HG02798 (cell line): Measurements from ENCODE around the gene MICOS13.
A peak's percentile ranks its signal among the peaks of the same experiment; 100 is the strongest.

Source experiments
- ATAC-seq: cut with Tn5 transposase; IDR thresholded peaks from one replicate; pipeline ENCODE4 v1.9.1; 2021; ENCODE audit warnings: mild to moderate bottlenecking; ENCODE audit not compliant: unreplicated experiment, poor library complexity

The MICOS13 gene, protein sequence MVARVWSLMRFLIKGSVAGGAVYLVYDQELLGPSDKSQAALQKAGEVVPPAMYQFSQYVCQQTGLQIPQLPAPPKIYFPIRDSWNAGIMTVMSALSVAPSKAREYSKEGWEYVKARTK

DNA sequence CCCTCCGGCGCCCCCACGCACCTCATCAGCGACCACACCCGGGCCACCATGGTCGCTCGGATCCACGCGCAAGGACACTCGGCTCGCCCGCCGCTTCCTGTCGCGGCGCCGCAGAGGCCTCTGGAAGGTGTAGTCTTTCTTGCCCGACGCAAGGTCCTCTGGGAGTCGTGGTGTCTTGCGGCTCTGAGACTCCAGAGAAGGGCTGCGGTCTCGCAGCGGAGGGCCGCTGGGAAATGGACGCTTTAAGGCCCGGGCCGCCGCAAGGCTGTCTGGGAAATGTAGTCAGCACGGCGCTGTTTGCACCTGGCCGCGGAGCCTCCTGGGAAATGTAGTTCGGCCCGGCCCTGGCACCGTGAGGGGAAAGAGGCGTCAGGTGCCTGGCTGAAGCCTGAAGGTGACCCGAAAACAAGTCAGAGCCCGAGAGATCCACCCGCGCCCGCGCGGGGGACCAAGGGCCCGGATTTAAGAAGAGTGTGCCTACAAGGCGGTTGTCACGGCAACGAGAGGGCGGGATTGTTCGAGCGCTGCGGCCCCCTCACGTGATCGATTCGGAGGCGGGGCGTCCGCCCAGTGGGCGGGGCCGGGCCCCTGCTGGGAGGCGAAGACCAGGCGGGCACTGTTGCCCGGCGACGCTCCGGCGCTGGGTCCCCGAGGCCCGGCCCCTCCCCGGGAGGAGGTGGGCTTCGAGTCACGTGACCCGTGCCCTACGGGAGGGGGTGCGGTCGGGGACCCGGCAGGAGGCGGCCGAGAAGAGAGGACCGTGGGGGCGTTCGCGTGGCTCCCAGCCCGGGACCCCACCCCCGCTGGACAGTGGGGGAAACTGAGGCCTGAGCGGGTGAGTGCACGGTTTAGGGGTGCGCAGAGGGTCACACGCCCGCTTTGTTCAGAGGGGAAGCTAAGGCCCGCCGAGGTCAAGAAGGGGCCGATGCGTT lies at the start of gene MICOS13, which contains the start of gene HSD11B1L:
TSS of gene MICOS13 (minus strand) at position 80 of the 932 bp plus-strand sequence. CDS start at position 50, 30 bp downstream.
TSS of gene HSD11B1L (plus strand) at position 591 of the 932 bp plus-strand sequence. CDS start 3,806 bp downstream, outside the sequence.
- peak; percentile 90 for ATAC-seq

DNA sequence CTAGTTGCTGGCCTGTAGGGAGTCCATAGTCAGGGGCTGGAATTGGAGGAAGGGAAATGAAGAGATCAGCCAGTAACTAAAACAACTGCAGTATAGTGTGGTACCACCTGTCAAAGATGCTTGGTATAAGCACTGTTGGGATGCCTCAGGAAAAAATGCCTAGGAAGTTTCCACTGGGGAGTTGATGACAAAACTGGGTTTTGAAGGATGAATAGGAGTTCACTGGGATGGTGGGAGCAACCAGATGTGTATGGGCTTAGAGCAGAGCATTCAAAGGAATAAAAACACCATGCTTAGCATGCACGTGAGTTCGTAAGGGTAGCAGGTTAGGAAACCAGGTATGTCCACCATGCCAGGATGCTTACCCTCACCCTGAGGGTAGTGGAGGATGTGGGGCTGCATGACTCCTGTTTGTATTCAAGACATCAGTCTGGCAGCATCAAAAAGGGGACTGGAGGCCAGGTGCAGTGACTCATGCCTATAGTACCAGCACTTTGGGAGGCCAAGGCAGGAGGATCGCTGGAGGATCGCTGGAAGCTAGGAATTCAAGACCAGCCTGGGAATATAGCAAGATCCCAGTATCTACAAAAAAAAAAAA lies 47.2 kb upstream of the MICOS13 start:
- no peak for ATAC-seq

DNA sequence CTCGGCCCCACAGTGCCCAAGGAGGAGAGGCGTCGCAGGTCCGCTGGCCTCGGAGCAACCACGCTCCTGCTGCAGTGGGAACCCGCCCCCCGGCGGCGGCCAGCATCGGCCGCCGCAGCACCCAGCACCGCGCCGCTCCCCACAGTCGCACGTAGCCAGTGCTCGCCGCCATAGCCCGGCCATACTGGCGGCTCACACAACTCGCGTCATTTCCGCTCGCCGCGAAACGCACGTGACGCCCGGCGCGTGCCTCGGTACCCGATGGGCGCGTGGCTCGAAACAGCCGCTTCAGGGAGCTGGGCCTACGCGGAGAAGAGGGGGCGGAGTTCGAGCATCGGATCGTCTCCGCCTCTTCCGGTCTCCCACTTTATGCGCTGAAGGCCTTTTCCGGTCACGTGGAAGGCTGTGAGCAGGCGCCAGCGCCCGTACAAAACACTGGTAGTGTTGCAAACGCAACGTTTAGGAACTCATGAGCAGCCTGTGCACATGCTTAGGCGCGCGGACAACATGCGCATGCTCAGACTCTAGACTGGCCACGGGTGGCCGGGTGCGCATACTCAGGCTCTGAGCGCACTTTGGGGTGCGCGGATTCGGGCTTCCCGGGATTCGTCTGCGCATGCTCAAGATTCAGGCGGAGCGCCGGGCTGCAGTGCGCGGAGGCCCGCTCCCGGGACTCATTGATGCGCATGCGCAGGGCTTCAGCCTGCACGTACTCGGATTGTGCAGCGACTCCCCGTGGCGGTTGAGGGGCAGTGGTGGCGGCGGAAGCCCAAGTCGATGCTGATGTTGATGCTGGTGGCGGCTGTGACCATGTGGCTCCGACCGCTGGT lies 39.9 kb upstream of the MICOS13 start, which contains the start of the genes CATSPERD and LONP1:
TSS of gene CATSPERD (plus strand) at position 677 of the 830 bp plus-strand sequence. CDS start at position 778, 101 bp downstream.
TSS of gene LONP1 (minus strand) at position 186 of the 830 bp plus-strand sequence. CDS start at position 172, 14 bp downstream.
- peak; percentile 91 for ATAC-seq

DNA sequence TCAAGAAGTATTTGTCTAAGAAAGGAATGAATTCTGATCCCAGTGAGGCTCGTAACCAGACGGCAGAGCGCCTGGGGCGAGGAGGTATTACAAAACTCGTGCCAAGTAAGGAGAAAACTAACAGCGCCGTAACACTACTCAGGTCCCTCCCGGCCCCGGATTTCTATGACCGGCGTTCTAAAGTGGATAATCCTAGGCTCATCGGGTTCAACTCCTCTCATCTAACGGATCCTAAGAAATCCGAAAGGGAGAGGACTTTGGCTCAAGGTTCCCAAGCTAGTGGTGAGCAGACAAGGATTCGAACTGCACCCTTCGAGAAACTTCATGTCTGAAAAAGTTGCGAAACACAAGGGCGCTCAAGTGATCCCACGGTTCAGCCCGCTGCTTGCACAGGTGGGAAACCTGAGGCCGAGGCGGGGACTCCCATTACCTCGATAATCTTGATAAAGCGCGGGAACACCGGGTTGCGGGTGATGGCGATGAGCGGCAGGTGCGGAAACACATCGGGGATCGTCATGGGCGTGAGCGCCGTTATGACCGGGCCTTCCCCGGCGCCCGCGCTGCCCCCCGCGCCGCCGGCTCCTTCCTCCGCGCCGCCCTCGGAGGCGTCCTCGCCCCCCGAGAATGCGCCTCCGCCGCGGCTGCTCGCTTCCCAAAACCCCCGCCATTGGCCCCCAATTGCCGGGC lies 39.1 kb upstream of the MICOS13 start:
- ATAC-seq, result no peak

DNA sequence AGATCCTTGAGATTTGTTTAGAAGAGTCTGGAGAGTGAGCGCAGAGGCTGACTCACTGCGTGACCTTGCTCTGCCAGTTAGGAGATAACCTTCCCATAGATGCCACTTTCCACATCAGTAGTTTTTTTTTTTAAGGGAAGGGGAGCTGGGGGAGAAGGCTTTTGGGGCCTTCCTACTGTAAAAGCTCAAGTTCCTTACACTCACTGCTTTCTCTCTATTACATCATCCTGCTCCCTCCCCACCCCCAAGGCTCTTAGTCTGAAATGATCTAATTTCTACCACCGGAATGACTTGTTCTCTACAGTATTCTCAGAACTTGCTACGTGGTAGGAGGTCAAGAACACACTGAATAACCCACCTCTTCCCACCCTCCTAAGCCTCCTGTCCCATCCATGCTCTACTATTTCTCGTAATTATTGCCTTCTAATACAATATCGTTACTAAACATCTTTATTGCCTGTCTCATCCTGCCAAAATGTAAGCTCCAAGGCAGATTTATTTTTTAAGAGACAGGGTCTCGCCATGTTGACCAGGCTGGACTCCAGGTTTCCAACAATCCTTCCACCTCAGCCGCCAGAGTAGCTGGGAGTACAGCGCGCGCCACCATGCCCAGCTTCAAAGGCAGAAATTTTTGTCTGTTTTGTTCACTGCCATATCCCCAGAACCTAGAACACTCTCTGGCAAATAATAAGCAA lies 38.4 kb upstream of the MICOS13 start:
- no peak for ATAC-seq

DNA sequence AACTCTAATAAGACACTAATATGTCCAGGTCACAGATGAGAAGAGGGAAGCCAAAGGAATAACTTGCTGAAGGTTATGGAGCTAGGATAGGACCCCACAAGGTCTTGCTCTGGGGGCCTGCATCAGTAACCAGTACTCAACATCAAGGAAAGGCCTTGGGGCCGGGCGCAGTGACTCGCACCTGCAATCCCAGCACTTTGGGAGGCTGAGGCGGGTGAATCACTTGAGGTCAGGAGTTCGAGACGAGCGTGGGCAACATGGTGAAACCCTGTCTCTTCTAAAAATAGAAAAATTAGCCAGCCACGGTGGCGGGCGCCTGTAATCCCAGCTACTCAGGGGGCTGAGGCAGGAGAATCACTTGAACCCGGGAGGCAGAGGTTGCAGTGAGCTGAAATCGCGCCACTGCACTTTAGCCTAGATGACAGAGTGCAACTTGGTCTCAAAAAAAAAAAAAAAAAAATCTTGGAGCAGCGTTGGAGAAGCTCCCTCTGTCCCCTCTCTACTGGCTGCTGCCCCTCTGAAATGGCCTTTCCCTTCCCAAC lies 37.8 kb upstream of the MICOS13 start:
- no peak for ATAC-seq

DNA sequence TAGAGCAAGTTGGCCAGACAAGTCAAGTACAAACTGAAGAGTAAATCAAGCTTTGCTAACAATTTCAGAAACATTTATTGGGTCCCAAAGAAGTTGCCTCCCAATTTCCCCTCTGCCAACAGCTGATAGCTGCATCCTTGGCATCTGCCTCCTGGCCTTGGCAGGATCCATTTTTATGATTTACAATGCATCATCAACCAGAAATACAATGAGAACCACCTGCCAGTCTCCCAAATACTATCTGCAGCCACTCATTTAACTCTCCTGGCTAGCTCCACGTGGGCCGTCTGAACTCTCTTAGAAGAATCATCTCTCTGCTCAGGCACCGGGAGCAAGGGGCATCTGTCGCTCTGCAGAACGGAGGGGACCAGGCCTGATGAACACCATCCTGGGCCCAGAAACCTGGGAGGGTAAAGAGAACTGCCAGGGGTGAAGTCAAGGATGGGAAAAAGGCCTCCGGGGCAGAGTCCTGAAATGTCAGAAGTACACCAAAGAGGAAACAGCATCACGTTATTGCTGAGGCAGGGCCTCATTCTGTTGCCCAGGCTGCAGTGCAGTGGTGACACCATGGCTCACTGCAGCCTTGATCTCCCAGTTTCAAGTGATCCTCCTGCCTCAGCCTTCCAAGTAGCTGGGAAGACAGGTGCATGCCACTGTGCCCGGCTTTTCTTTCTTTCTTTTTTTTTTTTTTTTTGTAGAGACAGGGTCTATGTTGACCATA lies 37.1 kb upstream of the MICOS13 start:
- ATAC-seq, result no peak

DNA sequence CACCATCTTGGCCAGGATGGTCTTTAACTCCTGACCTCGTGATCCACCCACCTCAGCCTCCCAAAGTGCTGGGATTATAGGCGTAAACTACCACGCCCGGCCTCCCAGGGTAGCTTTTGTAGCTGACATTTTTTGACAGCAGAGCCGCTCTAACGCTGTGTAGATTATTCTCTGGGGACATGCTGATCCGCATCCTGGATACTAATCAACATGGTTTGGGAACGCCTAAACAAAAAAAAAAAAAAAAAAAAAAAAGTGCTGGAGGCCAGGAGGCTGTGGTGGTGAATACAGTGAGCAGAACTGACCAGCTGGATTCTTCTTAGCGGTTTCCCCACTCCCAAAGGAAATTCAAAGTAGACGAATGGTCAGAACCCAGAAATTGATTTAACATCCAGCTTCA lies 34.5 kb upstream of the MICOS13 start:
- no peak for ATAC-seq

DNA sequence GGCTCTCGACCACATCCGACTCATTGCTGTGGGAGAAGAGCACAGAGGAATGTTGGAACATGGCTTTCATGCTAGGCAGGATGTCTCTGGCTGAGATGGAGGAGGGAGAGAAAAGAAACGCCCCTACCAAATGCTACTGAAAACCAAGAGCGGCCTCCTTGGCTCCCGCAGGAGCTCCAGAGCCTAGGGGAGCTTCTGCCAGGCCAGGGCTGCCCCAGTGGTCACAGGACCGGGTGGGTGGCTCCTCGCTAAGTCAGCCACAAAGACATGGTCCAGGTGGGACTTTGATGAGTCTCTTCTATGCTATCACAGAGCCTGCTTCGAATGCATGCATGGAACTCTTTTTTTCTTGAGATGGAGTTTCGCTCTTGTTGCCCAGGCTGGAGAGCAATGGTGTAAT lies 32.9 kb upstream of the MICOS13 start:
- ATAC-seq, result no peak

DNA sequence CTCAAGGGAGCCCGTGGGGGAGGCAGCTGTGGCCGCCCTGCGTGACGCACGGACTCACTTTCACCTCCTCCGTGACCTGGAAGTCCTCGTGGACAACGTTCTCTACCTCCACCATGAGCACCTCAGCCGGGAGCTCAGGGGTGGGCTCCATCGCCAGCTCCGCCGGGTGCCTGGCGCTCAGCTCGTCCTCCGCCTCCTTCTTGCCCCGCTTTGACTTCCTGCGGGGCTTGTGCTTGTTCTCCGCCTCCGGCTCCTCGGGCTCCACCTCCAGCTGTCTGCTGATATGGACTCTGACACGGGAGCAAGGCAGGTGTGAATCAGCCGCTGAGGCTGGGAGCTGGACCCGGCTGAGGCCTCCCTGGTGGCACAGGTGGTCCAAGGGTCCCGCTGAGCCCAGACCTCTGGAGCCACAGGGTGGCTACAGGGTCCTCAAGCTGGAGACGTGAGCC lies 31.4 kb upstream of the MICOS13 start:
- ATAC-seq, result no peak

DNA sequence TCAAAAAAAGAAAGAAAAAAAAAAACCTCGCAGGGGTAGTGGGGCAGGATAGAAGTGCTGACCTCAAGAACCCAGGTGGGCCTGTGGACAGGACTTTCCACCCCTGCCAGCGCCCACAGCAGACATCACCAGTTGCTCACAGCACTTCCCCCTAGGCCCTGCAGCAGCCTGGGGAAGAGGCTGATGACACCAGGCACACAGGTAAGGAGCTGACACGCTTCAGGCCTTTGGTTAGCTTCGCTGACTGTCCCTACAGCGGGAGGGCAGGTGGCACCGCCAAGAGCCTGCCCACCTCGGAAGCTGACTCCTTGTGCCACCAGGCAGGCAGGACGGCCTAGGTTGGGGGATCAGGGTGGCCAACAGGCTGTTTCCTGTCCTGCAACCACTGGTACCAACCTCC lies 30.7 kb upstream of the MICOS13 start:
- ATAC-seq, result no peak

DNA sequence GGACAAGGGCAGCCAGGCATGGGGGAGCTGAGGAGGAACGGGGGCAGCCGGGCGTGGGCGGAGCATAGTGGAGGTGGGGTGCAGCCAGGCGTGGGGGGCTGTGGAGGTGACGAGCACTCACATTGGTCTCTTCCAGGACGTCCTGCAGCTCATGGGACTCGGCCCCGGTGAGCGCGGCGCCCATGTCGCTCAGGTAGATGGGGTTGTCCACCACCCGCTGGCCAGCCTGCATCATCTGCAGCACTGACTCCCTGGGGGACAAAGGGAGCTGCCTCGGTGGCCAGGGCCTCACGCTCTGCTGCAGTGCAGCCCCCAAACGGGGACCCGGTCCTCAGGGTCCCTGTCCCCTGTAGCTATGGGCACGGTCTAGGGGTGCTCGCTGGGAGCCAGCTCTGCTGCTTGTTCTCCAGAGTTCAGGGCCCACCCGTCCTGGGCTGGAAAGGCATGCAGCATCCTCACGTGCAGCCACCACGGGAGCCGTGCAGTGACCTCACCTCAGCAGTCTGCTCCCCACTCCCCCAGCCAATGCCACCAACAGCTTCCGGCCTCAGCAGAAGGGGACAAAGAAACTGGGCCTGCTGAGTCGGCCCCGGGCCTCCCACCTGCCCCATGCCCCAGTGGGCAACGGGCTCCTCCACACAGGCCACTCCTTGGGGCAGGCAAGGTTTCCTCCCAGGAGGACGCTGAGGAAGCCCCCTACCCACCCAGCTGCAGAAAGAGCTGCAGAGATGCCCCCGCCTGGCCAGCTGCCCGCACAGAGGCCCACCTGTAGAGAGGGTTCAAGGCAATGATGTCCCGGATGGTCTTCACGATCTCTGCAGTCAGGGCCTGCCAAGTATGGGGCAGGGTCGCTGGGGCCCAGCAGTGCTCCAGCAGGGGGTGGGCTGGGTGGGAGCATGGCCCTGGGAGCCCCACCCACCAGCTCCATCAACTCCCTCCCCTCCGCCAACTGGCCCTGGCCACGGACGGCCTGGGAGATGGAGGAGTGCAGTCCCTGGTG lies 27.6 kb upstream of the MICOS13 start:
- ATAC-seq, result no peak

DNA sequence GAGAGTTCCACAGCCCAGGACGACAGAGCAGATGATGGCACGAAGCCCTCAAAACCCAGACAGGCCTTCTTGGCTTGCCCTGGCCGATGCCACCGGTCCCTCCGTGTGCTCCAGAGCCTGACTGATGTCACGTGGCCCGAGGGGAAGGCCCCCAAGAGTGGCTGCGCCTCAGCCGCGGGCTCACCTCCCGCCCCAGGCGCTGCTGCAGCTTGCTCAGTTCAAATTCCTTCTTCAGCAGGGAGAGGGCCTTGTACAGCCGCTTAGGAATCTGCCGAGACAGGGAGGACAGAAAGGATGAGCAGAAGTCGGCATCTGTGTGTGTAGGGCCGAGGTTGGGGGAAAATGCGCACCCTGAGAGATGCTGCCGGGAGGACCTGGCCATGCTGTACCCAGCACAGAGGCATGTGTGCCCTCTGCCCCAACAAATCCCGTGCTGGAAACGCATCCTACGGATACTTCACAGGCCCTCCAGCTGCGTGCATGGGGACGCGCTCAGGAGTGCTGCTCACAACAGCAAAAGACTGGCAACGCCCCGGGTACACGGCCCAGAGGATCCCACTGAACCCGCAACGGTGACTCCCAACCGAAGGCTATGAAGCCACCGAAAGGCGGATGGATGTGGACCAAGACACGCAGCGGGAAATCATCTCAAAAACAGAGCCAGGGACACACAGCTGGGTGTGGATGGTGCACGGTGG lies 26.7 kb upstream of the MICOS13 start:
- no peak for ATAC-seq

DNA sequence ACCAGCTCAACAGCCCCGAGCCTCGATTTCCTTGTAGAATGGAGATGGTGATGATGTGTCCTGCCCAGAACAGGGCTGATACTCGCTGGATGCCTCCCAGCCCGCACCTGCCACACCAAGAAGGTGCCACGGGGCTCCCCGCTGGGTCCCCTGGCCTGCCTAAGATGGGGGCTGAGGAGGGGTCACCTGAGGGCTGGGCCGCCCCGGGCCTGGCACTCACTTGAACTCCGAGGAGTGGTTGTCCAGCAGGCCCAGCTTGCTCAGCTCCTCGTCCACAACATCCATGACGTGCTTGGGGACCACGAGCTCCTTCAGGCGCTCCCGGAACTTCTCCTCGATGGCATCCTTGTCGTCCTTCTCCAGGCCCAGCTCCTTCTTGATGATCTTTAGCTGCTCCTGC lies 25.2 kb upstream of the MICOS13 start:
- no peak for ATAC-seq

DNA sequence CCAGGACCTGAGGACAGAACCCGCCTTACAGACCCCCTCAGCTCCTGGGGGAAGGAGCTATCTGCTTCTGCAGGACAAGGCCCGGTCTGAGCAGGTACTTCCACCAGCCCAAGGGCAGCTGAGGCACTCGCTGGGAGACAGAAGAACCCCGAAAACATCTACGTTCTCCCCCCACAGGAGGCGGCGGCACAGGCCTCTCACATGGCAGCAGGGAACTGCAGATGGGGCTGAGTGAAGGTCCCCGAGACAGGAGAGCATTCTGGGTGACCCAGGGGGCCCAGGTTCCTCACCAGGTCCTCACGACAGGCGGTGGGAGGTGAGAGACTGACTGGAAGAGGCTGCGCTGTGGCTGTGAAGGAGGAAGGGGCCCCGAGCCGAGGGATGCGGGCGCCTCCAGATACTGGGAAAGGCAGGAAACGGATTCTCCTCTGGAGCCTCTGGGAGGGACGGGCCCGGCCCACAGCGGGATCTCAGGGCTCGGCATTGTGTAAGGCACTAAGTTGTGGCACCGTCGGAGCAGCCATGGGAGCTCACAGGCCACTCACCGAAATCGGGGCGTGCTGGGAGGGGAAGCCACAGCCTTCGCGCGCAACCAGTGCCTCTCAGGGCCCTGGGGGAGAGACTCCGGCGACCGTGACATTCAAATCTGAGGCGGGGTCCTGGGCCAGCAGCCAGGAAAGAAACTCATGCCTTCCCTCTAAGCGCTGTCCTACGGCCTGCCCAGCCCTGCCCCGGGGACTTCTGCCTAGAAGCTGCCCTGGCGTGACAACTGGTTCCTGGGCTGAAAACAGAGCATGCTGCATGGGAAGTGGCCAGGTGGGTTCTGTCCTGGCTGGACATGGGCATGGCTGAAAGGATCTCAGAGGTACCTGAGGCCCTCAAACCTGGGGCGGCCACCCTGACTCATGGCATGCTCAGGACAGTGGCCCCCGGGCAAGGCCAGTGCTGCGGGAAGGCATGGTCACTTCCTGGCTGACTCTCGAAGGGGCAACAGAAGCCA lies 23.8 kb upstream of the MICOS13 start:
- ATAC-seq, result no peak
